ENCODE data around the gene RPLP2.

DNA sequence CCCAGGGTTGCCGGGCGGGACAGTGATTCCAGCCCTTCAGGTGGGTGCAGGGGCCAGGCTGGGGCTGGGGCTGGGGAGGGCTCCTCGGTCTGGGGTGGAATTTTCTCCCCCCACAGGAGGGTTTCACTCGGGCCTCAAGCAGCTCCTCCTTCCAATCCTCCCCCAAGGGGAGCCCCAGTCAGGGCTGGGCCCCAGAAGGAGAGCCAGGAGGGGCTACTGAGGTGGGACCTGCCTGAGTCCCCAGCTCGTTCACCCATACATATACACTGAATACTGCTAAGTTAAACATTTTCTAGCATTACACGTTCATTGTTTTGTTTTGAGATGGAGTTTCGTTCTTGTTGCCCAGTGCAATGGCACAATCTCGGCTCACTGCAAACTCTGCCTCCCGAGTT, 16.5 kb downstream of the RPLP2 start:
- TF ChIP-seq, protein P1, sequence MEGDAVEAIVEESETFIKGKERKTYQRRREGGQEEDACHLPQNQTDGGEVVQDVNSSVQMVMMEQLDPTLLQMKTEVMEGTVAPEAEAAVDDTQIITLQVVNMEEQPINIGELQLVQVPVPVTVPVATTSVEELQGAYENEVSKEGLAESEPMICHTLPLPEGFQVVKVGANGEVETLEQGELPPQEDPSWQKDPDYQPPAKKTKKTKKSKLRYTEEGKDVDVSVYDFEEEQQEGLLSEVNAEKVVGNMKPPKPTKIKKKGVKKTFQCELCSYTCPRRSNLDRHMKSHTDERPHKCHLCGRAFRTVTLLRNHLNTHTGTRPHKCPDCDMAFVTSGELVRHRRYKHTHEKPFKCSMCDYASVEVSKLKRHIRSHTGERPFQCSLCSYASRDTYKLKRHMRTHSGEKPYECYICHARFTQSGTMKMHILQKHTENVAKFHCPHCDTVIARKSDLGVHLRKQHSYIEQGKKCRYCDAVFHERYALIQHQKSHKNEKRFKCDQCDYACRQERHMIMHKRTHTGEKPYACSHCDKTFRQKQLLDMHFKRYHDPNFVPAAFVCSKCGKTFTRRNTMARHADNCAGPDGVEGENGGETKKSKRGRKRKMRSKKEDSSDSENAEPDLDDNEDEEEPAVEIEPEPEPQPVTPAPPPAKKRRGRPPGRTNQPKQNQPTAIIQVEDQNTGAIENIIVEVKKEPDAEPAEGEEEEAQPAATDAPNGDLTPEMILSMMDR (IDR thresholded peaks at IDR 0.05): no peak
- no peak for TF ChIP-seq SIN3A (IDR thresholded peaks at IDR 0.05; ENCODE audit: borderline replicate concordance, insufficient read depth, low read depth, low read length)
